Tibial nerve (tissue), 3 donors: ENCODE measurements around the gene ARID5A.

Experiments
- CTCF ChIP-seq, 5 experiments: fragments of 200-600 bp in 3 of 5; fragments of 450-650 bp in 2 of 5; sonication (generic) in 3 of 5; IDR thresholded peaks; one replicate each; pipeline ENCODE4 v1.5.1; 2016 to 2019; ENCODE audit warnings: antibody characterized with exemption in 5 of 5, mild to moderate bottlenecking in 3 of 5, moderate library complexity in 2 of 5
- POLR2A ChIP-seq, 2 donors: fragments of 450-650 bp; IDR thresholded peaks; one replicate each; pipeline ENCODE4 v1.6.1; 2017; ENCODE audit warnings: antibody characterized with exemption in 2 of 2, mild to moderate bottlenecking in 2 of 2, moderate library complexity in 2 of 2

GRCh38 chr2:96503637-96504243 is 32.8 kb upstream of the ARID5A start:
- TF ChIP-seq CTCF (IDR thresholded peaks at IDR 0.05) = no peak
- TF ChIP-seq POLR2A (IDR thresholded peaks at IDR 0.05) = no peak
